Glomerular visceral epithelial cell (primary cell): ENCODE results near the gene MNAT1.
"Not testable (repeated sequence)": the region's sequence is repeated elsewhere in the genome, so short reads cannot be mapped to it uniquely, and the experiment has no call there.

ENCODE experiments used
- DNase-seq: peaks from one replicate; pipeline ENCODE4 v3.0.0-alpha.2; 2016; ENCODE audit errors: extremely low spot score

MNAT1 gene

GRCh38 chr14:60882219-60882618 lies 147.7 kb downstream of the MNAT1 start:
- DNase-seq, result no peak

DNA sequence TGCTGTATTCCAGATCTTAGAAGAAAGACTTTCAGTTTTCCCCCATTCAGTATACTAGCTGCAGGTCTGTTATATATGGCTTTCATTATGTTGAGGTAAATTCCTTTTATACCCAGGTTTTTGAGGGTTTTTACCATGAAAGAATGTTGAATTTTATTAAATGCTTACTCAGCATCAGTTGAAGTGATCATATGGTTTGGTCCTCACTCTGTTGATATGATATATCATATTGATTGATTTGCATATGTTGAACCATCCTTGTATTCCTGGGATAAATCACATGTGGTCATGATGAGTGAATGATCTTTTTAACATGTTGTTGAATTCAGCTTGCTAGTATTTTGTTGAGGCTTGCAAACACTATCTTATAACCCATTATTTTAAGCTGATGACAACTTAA lies 149.6 kb downstream of the MNAT1 start:
- DNase-seq, result no peak

- DNase-seq, result not testable (repeated sequence)
These were observed 156.1 kb downstream of the MNAT1 start for GRCh38 chr14:60890636-60891035.

- DNase-seq, result no peak
These were observed 159.3 kb downstream of the MNAT1 start for GRCh38 chr14:60893911-60894310.

- DNase-seq, result no peak
These were observed 169.8 kb downstream of the MNAT1 start for GRCh38 chr14:60904381-60904780.

GRCh38 chr14:60905923-60906322 lies 171.4 kb downstream of the MNAT1 start:
- DNase-seq, result no peak

- DNase-seq, result no peak
These were observed 181.2 kb downstream of the MNAT1 start for GRCh38 chr14:60915781-60916180.

- DNase-seq, result peak; percentile 57
These were observed 187.5 kb downstream of the MNAT1 start for GRCh38 chr14:60922050-60922449.

DNA sequence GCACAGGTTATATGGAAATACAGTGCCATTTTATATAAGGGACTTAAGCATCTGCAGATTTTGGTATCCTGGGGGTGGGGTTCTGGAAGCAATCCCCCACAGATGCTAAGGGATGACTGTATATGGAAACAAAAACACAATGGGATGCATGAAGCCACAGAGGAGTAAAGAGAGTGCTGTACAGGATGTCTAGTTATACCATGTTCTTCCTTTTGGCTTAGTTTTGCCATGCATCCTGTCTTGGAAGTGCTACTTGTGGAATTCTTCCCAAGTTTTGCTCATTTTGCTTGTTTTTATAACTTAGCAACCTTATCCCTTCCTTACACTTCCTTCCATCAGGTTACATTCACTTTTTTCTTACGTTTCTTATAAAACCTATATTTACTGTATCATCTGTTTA lies 190.7 kb downstream of the MNAT1 start:
- no peak for DNase-seq

- no peak for DNase-seq
These were observed 191.4 kb downstream of the MNAT1 start for GRCh38 chr14:60926002-60926401.

DNA sequence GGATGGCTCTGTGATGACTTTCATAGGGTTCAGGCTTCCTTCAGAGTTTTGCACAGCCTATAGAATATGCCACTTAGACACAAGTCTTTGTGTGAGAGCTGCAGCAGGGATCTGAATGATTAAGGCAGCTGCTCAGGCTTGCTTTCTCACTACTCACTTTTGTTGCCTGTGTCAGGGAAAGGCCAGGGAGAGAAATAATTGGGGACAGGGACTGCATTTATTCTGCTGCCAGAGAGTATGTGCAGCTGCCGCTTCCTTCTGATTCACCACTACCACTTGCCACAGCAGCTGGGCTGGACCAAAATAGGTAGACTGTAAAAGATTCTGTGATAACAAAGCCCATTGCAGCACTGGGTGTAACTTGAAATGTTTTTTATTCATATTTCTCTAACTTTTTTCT lies 196.7 kb downstream of the MNAT1 start:
- DNase-seq, result no peak

DNA sequence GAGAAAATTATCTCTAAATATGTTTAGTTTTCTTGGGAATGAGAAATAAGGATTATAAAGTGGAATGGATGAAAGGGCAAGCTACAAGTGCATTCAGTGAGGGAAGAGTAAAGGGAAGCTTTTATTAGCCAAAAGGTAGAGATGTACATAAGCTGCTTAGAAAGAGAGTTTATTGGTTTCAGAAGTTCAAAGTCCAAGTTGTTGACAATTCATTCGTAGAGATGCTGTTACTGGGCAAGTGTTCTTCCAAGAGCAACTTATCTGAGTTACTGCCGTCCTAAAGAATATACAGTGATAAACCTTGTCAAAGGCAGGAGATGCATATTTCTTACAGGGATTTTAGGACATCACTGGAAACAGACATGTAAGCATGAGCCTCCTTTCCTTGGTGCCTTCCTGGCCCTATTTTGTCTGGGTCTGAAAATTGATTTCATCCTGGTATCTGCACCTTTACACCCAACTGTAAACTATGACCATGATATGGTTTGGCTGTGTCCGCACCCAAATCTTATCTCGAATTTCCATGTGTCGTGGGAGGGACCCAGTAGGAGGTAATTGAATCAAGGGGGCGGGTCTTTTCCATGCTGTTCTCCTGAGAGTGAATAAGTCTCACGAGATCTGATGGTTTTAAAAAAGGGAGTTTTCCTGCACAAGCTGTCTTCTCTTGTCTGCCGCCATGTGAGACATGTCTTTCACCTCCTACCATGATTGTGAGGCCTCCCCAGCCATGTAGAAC lies 199.5 kb downstream of the MNAT1 start:
- no peak for DNase-seq

GRCh38 chr14:60935319-60935718 lies 200.8 kb downstream of the MNAT1 start:
- DNase-seq, result no peak

DNA sequence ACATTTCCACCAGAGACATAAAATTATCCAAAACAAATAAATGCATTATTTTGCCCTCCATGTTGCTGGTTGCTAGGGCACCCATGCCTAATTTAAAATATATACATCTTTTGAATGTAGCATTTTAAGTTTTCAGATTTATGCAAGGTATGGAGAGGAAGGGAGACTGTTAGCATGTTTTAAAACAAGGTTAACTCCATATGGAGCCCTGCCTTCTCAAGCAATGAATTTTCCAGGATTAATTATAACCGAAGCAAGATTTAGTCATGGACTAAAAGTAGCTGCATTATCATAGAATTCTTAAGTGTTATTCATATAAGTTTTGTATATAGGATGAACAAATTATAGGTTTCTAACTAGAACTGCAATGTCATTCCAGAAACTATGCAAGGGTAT lies 209.1 kb downstream of the MNAT1 start:
- no peak for DNase-seq

DNA sequence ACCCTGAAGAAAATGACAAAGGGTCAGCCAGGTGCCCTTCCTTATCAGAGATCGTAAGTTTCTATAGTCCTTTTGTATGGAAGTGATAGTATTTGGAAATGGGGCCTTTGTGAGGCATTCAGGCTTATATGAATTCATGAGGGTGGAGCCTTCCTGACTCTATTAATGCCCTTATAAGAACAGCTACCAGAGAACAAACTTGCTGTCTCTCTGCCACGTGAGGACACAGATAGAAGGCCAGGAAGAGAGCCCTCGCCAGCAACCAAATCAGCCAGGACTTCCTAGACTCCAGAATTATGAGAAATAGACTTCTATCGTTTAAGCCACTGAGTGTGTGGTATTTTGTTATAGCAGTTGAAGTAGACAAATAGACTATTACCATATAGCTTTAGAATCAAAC lies 209.6 kb downstream of the MNAT1 start:
- no peak for DNase-seq

DNA sequence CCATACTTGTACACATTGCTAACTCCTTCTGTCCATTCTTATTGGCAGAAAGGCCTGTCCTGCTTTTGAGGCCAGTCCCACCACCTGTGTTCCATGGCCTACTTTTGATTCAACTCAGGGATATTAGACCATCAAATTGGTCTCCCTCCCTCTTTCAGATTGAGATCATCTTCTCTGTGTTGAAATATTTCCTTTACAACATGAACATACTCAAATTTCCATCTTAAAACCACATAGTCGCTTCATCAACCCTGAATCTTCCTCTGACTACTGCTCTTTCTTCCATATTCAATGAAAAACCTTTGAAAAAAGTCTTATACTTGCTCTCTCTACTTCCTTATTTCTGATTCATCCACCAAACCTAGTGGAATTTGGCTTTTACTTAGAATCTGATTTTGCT lies 211.4 kb downstream of the MNAT1 start:
- no peak for DNase-seq

GRCh38 chr14:60946773-60947172 lies 212.2 kb downstream of the MNAT1 start:
- no peak for DNase-seq

- peak; percentile 10 for DNase-seq
These were observed 217.3 kb downstream of the MNAT1 start for GRCh38 chr14:60951776-60952435.

DNA sequence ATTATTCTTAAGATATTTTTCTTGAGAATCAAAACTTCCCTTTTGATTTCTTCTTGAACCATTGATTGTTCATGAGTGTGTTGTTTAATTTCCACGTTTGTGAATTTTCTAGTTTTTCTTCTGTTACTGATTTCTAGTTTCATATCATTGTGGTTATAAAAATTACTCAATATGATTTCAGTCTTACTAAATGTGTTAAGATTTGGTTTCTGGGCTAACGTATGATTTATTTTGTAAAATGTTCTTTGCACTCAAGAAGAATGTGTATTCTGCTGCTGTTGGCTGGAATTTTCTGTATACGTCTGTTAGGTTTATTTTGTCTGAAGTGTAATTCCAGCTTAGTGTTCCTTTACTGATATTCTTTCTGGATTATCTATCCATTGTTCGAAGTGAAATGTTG lies 221.6 kb downstream of the MNAT1 start:
- DNase-seq, result no peak

DNA sequence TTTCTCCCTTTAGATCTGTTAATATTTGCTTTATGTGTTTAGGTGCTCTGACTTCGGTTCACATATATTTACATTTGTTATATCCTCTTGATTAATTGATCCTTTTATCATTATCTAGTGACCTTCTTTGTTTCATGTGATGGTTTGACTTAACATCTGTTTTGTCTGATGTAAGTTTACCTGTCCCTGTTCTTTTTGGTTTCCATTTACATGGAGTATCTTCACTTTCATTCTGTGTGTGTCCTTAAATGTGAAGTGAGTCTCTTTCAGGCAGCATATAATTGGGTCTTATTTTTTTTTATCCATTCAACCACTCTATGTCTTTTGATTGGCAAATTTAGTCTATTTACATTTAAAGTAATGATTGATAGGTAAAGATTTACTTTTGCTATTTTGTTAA lies 222.1 kb downstream of the MNAT1 start:
- DNase-seq, result no peak

DNA sequence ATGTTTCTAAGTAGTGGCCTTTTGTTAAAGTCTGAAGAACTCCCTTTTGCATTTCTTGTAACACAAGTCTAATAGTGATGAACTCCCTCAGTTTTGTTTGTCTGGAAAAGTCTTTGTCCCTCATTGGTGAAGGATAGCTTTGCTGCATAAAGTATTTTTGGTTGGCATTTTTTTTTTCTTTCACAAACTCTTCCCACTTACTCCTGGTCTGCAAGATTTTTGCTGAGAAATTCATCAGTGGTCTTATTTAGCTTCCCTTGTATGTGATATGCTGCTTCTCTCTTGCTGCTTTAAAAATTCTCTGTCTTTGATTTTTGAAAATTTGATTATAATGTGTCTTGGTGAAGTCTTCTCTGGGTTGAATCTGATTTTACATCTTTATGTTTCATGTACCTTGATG lies 223.6 kb downstream of the MNAT1 start:
- DNase-seq, result no peak

DNA sequence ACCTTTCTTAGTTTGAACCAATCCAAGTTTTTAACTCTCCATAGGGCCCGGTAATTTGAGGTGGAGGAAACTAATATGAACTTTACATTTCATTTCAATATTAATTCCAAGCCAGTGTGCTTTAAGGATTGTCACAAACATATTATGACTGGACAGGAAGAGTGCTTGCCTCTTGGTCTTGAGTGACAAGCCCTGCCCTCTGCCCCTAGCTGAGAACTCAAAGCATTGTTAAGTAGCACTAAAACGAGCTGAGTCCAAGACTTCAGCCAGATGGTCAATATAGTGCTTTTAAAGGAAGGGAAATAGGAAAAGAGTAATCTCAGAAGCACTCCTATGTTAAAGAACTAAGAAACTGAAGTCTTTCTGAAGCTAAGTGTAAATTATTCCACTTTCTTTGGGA lies 229.2 kb downstream of the MNAT1 start:
- DNase-seq, result no peak

GRCh38 chr14:60964904-60965303 lies 230.3 kb downstream of the MNAT1 start:
- peak; percentile 7 for DNase-seq

GRCh38 chr14:60965402-60965801 lies 230.8 kb downstream of the MNAT1 start:
- peak; percentile 12 for DNase-seq
